HepG2 (cell line): ENCODE results near the gene HERC4. TPM values are rescaled to one million over a fixed set of nuclear protein-coding genes. Genes with fewer than 3 reads are reported as not detected.

Experiments used
- BRF2 ChIP-seq: sonication (generic); formaldehyde crosslinking; IDR thresholded peaks from 2 replicates; pipeline ENCODE4 v1.8.1; 2022; ENCODE audit warnings: mild to moderate bottlenecking, missing genetic modification reagents
- CCDC6 ChIP-seq: sonication (generic); formaldehyde crosslinking; IDR thresholded peaks from 2 replicates; pipeline ENCODE4 v1.8.1; 2022; ENCODE audit warnings: mild to moderate bottlenecking, missing genetic modification reagents, moderate library complexity
- CEBPG ChIP-seq: IDR thresholded peaks from 2 replicates; pipeline ENCODE4 v1.6.1; 2016
- ESRRA ChIP-seq: sonication (generic); formaldehyde crosslinking; IDR thresholded peaks from 2 replicates; pipeline ENCODE4 v1.5.1; 2020; ENCODE audit warnings: mild to moderate bottlenecking, low read depth, missing genetic modification reagents
- FLYWCH1 ChIP-seq: sonication (generic); formaldehyde crosslinking; IDR thresholded peaks from 2 replicates; pipeline ENCODE4 v1.8.1; 2023; ENCODE audit warnings: mild to moderate bottlenecking, missing genetic modification reagents
- FOXO1 ChIP-seq: sonication (generic); formaldehyde crosslinking; IDR thresholded peaks from 2 replicates; pipeline ENCODE4 v1.4.0; 2020; ENCODE audit warnings: missing genetic modification reagents
- HOMEZ ChIP-seq: IDR thresholded peaks from 2 replicates; pipeline ENCODE4 v1.6.1; 2016; ENCODE audit warnings: low read depth
- HOXA7 ChIP-seq: sonication (generic); formaldehyde crosslinking; IDR thresholded peaks from 2 replicates; pipeline ENCODE4 v1.8.1; 2022; ENCODE audit warnings: mild to moderate bottlenecking, missing genetic modification reagents, moderate library complexity
- KLF11 ChIP-seq: IDR thresholded peaks from 2 replicates; pipeline ENCODE4 v1.6.1; 2016; ENCODE audit warnings: missing compliant biosample characterization
- PCBP1 ChIP-seq: fragments of 200-400 bp; formaldehyde crosslinking; IDR thresholded peaks from 2 replicates; pipeline ENCODE4 v1.6.1; 2017; ENCODE audit warnings: mild to moderate bottlenecking, low read depth, low read length, borderline replicate concordance
- POGK ChIP-seq: sonication (generic); formaldehyde crosslinking; conservative IDR thresholded peaks from 2 replicates; pipeline ENCODE4 v1.8.0; 2022; ENCODE audit warnings: mild to moderate bottlenecking, moderate library complexity, missing genetic modification reagents
- RERE ChIP-seq: IDR thresholded peaks from 2 replicates; pipeline ENCODE4 v1.6.1; 2016; ENCODE audit warnings: low read depth, missing genetic modification reagents, missing compliant biosample characterization
- SAP130 ChIP-seq: IDR thresholded peaks from 2 replicates; pipeline ENCODE4 v1.6.1; 2016; ENCODE audit warnings: low read depth
- SKI ChIP-seq: fragments of 450-650 bp; IDR thresholded peaks from one replicate; pipeline ENCODE4 v1.6.1; 2018; ENCODE audit warnings: mild to moderate bottlenecking; ENCODE audit not compliant: partially characterized antibody
- SMARCC2 ChIP-seq: fragments of 450-650 bp; IDR thresholded peaks from 2 replicates; pipeline ENCODE4 v1.6.1; 2017; ENCODE audit warnings: antibody characterized with exemption, mild to moderate bottlenecking
- ZNF207 ChIP-seq: fragments of 450-650 bp; IDR thresholded peaks from 2 replicates; pipeline ENCODE4 v1.6.1; 2016; ENCODE audit warnings: antibody characterized with exemption, borderline replicate concordance
- ZNF607 ChIP-seq: sonication (generic); formaldehyde crosslinking; IDR thresholded peaks from 2 replicates; pipeline ENCODE4 v1.5.1; 2020; ENCODE audit warnings: missing genetic modification reagents, mild to moderate bottlenecking, borderline replicate concordance
- ZNF704 ChIP-seq: sonication (generic); formaldehyde crosslinking; IDR thresholded peaks from 2 replicates; pipeline ENCODE4 v1.8.1; 2023; ENCODE audit warnings: mild to moderate bottlenecking, inconsistent platforms, moderate library complexity, missing genetic modification reagents, borderline replicate concordance
- polyA plus RNA-seq, 8 experiments: library from polyadenylated mRNA; depleted of rRNA in 3 of 8; stranded (reverse) in 7 of 8; unstranded in 1 of 8; fragments of >200 nt; fragmentation: Illumina TruSeq in 4 of 8; extraction: Trizol in 4 of 8; gene quantifications; 2 replicates each; pipeline versions ENCODE4 v1.2.1 to v1.2.3, GENCODE V29; 2011 to 2016; ENCODE audit warnings: low read depth in 4 of 8, missing spikeins in 1 of 8, mixed read lengths in 1 of 8; ENCODE audit not compliant: insufficient read depth in 1 of 8
- total RNA-seq, 5 experiments: library from RNA; depleted of rRNA; stranded (reverse); fragments of >200 nt; fragmentation: Illumina TruSeq; extraction: Trizol; gene quantifications; 2 replicates each; pipeline ENCODE4 v1.2.3, GENCODE V29; 2016; ENCODE audit warnings: low read depth in 1 of 5

The HERC4 gene
- total and polyA plus RNA-seq, 2 of the 13 experiments (the other 11 are each of a cell fraction or from before 2014, with no cell fraction given), result 9.8 to 20.2 TPM

- TF ChIP-seq HOMEZ, result 0 out of 2 replicates have a peak, but pooled peaks have one; percentile 16
- no peak for TF ChIP-seq RERE (CRISPR knock-in tag)
- peak; percentile 40; the same call in 1 of the 2 replicates for TF ChIP-seq SAP130 (CRISPR knock-in tag)
- no peak for TF ChIP-seq POGK
- no peak for TF ChIP-seq FLYWCH1
- no peak for TF ChIP-seq CCDC6 (CRISPR knock-in tag)
- TF ChIP-seq ZNF704, result no peak
- no peak for TF ChIP-seq ESRRA (CRISPR knock-in tag)
- no peak for TF ChIP-seq SMARCC2
- TF ChIP-seq PCBP1, result 0 out of 2 replicates have a peak, but pooled peaks have one; percentile 44
- TF ChIP-seq SKI, result peak; percentile 29
- no peak for TF ChIP-seq FOXO1 (CRISPR knock-in tag)
- no peak for TF ChIP-seq ZNF607
- no peak for TF ChIP-seq KLF11 (CRISPR knock-in tag)
- no peak for TF ChIP-seq HOXA7 (CRISPR knock-in tag)
- TF ChIP-seq CEBPG (CRISPR knock-in tag), result no peak
- no peak for TF ChIP-seq ZNF207
- TF ChIP-seq BRF2 (CRISPR knock-in tag), result no peak
Measured at GRCh38 chr10:67884842-67885670, 190.0 kb downstream of the HERC4 start (continued).
